ENCODE measurements around the gene NFASC.
A peak's percentile ranks its signal among the peaks of the same experiment; 100 is the strongest.

Gene NFASC

DNA sequence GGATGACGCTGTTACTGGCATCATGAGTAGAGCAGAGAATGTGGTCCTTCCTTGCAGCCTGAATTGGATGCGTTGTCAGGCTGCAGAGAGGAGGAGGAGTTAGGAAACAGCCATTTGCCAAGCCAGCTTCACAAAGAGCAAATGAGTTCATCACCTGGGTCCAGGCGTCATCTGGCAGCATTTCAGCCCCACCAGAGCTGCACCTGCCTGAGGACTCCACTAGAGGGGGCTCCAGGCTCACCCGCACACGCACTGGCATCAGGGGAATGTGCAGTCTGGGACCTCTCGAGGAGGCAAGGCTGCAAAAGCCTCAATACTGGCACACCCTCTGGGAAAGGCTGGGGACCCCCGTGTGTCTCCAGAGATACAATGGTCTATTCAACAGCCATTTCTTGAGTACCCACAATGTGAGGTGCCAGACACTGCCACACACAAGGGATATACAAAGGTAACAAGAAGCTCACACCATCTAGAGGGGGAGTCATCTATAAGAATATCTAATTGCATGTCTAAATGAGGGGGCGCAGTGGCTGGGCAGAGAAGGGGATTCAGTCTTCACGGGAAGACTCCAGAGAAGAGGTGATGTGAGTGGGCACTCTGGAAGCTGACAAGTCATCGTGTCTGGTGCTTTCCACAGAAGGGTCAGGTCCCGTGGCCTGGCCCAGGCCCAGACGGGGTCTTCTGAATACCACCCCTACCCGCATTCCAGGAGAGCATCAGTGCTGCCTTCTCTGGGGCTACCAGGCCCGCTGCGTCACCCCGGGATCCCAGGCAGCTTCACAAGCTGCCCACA is 118.8 kb downstream of the NFASC start:
- Histone ChIP-seq H3K36me3 (ENCODE audit: control insufficient read depth in 4 of 4, insufficient read depth in 4 of 4, low read length in 3 of 4) (no peaks in the 10 kb centered on the region), H3K27ac (ENCODE audit: insufficient read depth in 1 of 2, low read depth in 1 of 2, low read length in 2 of 2, poor library complexity in 1 of 2, severe bottlenecking in 2 of 2) (no peak overlapping the region), H3K4me1 (ENCODE audit: control extremely low read depth in 1 of 4, control insufficient read depth in 4 of 4, insufficient read depth in 4 of 4, low read length in 3 of 4) (peaks cover 11 to 46% (median 35%) of the 10 kb centered on the region in 4 experiments), H3K27me3 (replicated peaks in 2 of 5; ENCODE audit: control insufficient read depth in 4 of 5, insufficient read depth in 5 of 5, low read length in 4 of 5) (no peaks in the 10 kb centered on the region), H3K4me3 (ENCODE audit: control insufficient read depth in 1 of 7, extremely low read depth in 1 of 7, insufficient read depth in 4 of 7, low read depth in 2 of 7, low read length in 6 of 7) (no peak overlapping the region), H3K9me3 (ENCODE audit: control extremely low read depth in 1 of 5, control insufficient read depth in 4 of 5, insufficient read depth in 2 of 5, low read depth in 1 of 5, low read length in 4 of 5) (no peaks in the 10 kb centered on the region)
- peak; percentile 80 to 90 (median 87) for DNase-seq
- ChIA-PET POLR2A (interaction anchor here (2.5 kb wide), 1 partner anchor 73 kb away, joined by 10 read pairs; no protein-coding TSS in a partner anchor), CTCF (interaction anchor here (0.7 to 10.5 kb wide), 24 partner anchors 9 to 267 kb away, joined by 3 to 166 read pairs (median 7); partner anchors contain the start of genes RBBP5 and TMEM81)
- WGBS (ENCODE audit: insufficient coverage): 54% methylated on average over 15 of the region's 16 CpGs

GRCh38 chr1:204990059-204990664 is 119.5 kb downstream of the NFASC start:
- WGBS (ENCODE audit: insufficient coverage): 100% methylated on average over 1 of the region's 3 CpGs
- CTCF ChIA-PET: interaction anchor here (0.7 to 10.5 kb wide), 20 partner anchors 10 to 266 kb away, joined by 3 to 166 read pairs (median 8); partner anchors contain the start of genes RBBP5 and TMEM81
- DNase-seq: no peak
- Histone ChIP-seq H3K27me3 (replicated peaks in 2 of 5; ENCODE audit: control insufficient read depth in 4 of 5, insufficient read depth in 5 of 5, low read length in 4 of 5) (no peaks in the 10 kb centered on the region), H3K36me3 (ENCODE audit: control insufficient read depth in 4 of 4, insufficient read depth in 4 of 4, low read length in 3 of 4) (no peaks in the 10 kb centered on the region), H3K4me1 (ENCODE audit: control extremely low read depth in 1 of 4, control insufficient read depth in 4 of 4, insufficient read depth in 4 of 4, low read length in 3 of 4) (peaks cover 11 to 43% (median 28%) of the 10 kb centered on the region in 4 experiments), H3K9me3 (ENCODE audit: control extremely low read depth in 1 of 5, control insufficient read depth in 4 of 5, insufficient read depth in 2 of 5, low read depth in 1 of 5, low read length in 4 of 5) (no peaks in the 10 kb centered on the region), H3K27ac (ENCODE audit: insufficient read depth in 1 of 2, low read depth in 1 of 2, low read length in 2 of 2, poor library complexity in 1 of 2, severe bottlenecking in 2 of 2) (no peak overlapping the region), H3K4me3 (ENCODE audit: control insufficient read depth in 1 of 7, extremely low read depth in 1 of 7, insufficient read depth in 4 of 7, low read depth in 2 of 7, low read length in 6 of 7) (no peak overlapping the region)
- POLR2A ChIA-PET: interaction anchor here (2.5 kb wide), 1 partner anchor 72 kb away, joined by 10 read pairs; no protein-coding TSS in a partner anchor

GRCh38 chr1:204990721-204991341 is 120.2 kb downstream of the NFASC start:
- no peaks in the 10 kb centered on the region for H3K36me3 ChIP-seq (ENCODE audit: control insufficient read depth in 4 of 4, insufficient read depth in 4 of 4, low read length in 3 of 4)
- H3K27ac ChIP-seq (ENCODE audit: insufficient read depth in 1 of 2, low read depth in 1 of 2, low read length in 2 of 2, poor library complexity in 1 of 2, severe bottlenecking in 2 of 2): no peak overlapping the region
- peaks cover 11 to 38% (median 26%) of the 10 kb centered on the region in 4 experiments for H3K4me1 ChIP-seq (ENCODE audit: control extremely low read depth in 1 of 4, control insufficient read depth in 4 of 4, insufficient read depth in 4 of 4, low read length in 3 of 4)
- DNase-seq: no peak
- H3K27me3 ChIP-seq (replicated peaks in 2 of 5; ENCODE audit: control insufficient read depth in 4 of 5, insufficient read depth in 5 of 5, low read length in 4 of 5): no peaks in the 10 kb centered on the region
- ChIA-PET CTCF (interaction anchor here (1.1 to 10.5 kb wide), 12 partner anchors 13 to 266 kb away, joined by 3 to 166 read pairs (median 8); no protein-coding TSS in a partner anchor), POLR2A (no interaction called here)
- WGBS (ENCODE audit: insufficient coverage): 96% methylated on average over 10 of the region's 11 CpGs
- no peaks in the 10 kb centered on the region for H3K9me3 ChIP-seq (ENCODE audit: control extremely low read depth in 1 of 5, control insufficient read depth in 4 of 5, insufficient read depth in 2 of 5, low read depth in 1 of 5, low read length in 4 of 5)
- no peak overlapping the region for H3K4me3 ChIP-seq (ENCODE audit: control insufficient read depth in 1 of 7, extremely low read depth in 1 of 7, insufficient read depth in 4 of 7, low read depth in 2 of 7, low read length in 6 of 7)

- peak in 1 of 3 donors; percentile 17 for DNase-seq
- POLR2A ChIA-PET: no interaction called here
- Histone ChIP-seq H3K27me3 (replicated peaks in 2 of 5; ENCODE audit: control insufficient read depth in 4 of 5, insufficient read depth in 5 of 5, low read length in 4 of 5) (no peaks in the 10 kb centered on the region), H3K4me3 (ENCODE audit: control insufficient read depth in 1 of 7, extremely low read depth in 1 of 7, insufficient read depth in 4 of 7, low read depth in 2 of 7, low read length in 6 of 7) (no peak overlapping the region), H3K9me3 (ENCODE audit: control extremely low read depth in 1 of 5, control insufficient read depth in 4 of 5, insufficient read depth in 2 of 5, low read depth in 1 of 5, low read length in 4 of 5) (no peaks in the 10 kb centered on the region), H3K36me3 (ENCODE audit: control insufficient read depth in 4 of 4, insufficient read depth in 4 of 4, low read length in 3 of 4) (no peaks in the 10 kb centered on the region), H3K4me1 (ENCODE audit: control extremely low read depth in 1 of 4, control insufficient read depth in 4 of 4, insufficient read depth in 4 of 4, low read length in 3 of 4) (peaks cover 11 to 34% (median 26%) of the 10 kb centered on the region in 4 experiments), H3K27ac (ENCODE audit: insufficient read depth in 1 of 2, low read depth in 1 of 2, low read length in 2 of 2, poor library complexity in 1 of 2, severe bottlenecking in 2 of 2) (no peak overlapping the region)
- CTCF ChIA-PET: interaction anchor here (1.1 to 10.5 kb wide), 8 partner anchors 12 to 265 kb away, joined by 3 to 166 read pairs (median 7); no protein-coding TSS in a partner anchor
- WGBS (ENCODE audit: insufficient coverage): 93% methylated on average over 10 of the region's 11 CpGs
These were observed 120.7 kb downstream of the NFASC start for GRCh38 chr1:204991342-204991844.

DNA sequence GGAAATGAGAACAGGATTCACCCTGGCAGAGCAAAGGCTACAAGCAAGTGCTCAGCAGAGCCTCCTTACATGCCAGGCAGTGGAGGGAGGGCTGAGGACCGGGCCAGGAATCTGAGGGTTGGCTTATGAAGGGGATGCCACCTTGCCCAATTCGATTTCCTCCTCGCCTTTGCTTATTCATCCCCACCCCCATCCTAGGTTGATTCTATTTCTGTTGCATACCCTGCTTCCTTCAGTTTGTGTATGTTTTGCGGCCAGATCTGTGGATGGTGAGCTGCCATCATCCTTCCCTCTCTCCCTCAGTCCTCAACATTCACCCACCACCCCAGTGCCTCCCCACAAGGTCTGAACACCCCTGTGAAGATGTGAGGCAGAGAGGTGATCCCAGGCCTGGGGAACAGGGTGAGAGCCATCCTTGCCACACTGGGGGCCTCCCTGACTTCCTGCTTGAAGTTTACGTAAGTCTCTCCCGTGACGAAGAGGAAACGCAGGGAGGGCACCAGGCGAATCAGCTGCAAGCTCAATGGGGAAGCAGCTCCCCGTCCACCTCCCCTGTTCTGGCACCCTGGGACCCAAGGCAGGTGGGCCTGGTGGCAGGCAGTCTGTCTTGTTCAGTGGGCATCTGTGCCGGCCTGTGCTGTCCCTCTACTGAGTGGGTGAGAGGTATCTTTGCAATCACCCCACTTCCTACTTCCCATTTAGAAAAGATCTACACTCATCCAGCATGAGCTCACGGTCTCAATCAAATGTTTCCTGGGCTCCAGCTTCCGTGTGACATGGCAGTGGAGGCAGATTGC is 121.7 kb downstream of the NFASC start:
- Histone ChIP-seq H3K9me3 (ENCODE audit: control extremely low read depth in 1 of 5, control insufficient read depth in 4 of 5, insufficient read depth in 2 of 5, low read depth in 1 of 5, low read length in 4 of 5) (no peaks in the 10 kb centered on the region), H3K27ac (ENCODE audit: insufficient read depth in 1 of 2, low read depth in 1 of 2, low read length in 2 of 2, poor library complexity in 1 of 2, severe bottlenecking in 2 of 2) (peak overlapping the region in 1 of 2 experiments; percentile 65), H3K36me3 (ENCODE audit: control insufficient read depth in 4 of 4, insufficient read depth in 4 of 4, low read length in 3 of 4) (no peaks in the 10 kb centered on the region), H3K4me1 (ENCODE audit: control extremely low read depth in 1 of 4, control insufficient read depth in 4 of 4, insufficient read depth in 4 of 4, low read length in 3 of 4) (peaks cover 11 to 34% (median 26%) of the 10 kb centered on the region in 4 experiments), H3K4me3 (ENCODE audit: control insufficient read depth in 1 of 7, extremely low read depth in 1 of 7, insufficient read depth in 4 of 7, low read depth in 2 of 7, low read length in 6 of 7) (peak overlapping the region in 3 of 7 experiments; percentile 16 to 43 (median 19)), H3K27me3 (replicated peaks in 2 of 5; ENCODE audit: control insufficient read depth in 4 of 5, insufficient read depth in 5 of 5, low read length in 4 of 5) (no peaks in the 10 kb centered on the region)
- CTCF ChIA-PET: interaction anchor here (0.6 to 10.5 kb wide), 11 partner anchors 11 to 1075 kb away, joined by 3 to 166 read pairs (median 4); no protein-coding TSS in a partner anchor
- peak; percentile 78 to 86 (median 82) for DNase-seq
- 7% methylated on average over 8 of the region's 13 CpGs for WGBS (ENCODE audit: insufficient coverage)
- POLR2A ChIA-PET: interaction anchor here (1.1 kb wide), 1 partner anchor 69 kb away, joined by 3 read pairs; no protein-coding TSS in a partner anchor

- POLR2A ChIA-PET: interaction anchor here (1.1 kb wide), 1 partner anchor 69 kb away, joined by 3 read pairs; no protein-coding TSS in a partner anchor
- H3K4me3 ChIP-seq (ENCODE audit: control insufficient read depth in 1 of 7, extremely low read depth in 1 of 7, insufficient read depth in 4 of 7, low read depth in 2 of 7, low read length in 6 of 7): peak overlapping the region in 1 of 7 experiments; percentile 19
- CTCF ChIA-PET: interaction anchor here (0.7 to 10.5 kb wide), 6 partner anchors 10 to 262 kb away, joined by 3 to 166 read pairs (median 6); no protein-coding TSS in a partner anchor
- WGBS (ENCODE audit: insufficient coverage): 90% methylated on average over 10 of the region's 10 CpGs
- no peaks in the 10 kb centered on the region for H3K9me3 ChIP-seq (ENCODE audit: control extremely low read depth in 1 of 5, control insufficient read depth in 4 of 5, insufficient read depth in 2 of 5, low read depth in 1 of 5, low read length in 4 of 5)
- DNase-seq: no peak
- H3K27me3 ChIP-seq (replicated peaks in 2 of 5; ENCODE audit: control insufficient read depth in 4 of 5, insufficient read depth in 5 of 5, low read length in 4 of 5): no peaks in the 10 kb centered on the region
- H3K4me1 ChIP-seq (ENCODE audit: control extremely low read depth in 1 of 4, control insufficient read depth in 4 of 4, insufficient read depth in 4 of 4, low read length in 3 of 4): peaks cover 11 to 38% (median 26%) of the 10 kb centered on the region in 4 experiments
- H3K27ac ChIP-seq (ENCODE audit: insufficient read depth in 1 of 2, low read depth in 1 of 2, low read length in 2 of 2, poor library complexity in 1 of 2, severe bottlenecking in 2 of 2): no peak overlapping the region
- H3K36me3 ChIP-seq (ENCODE audit: control insufficient read depth in 4 of 4, insufficient read depth in 4 of 4, low read length in 3 of 4): no peaks in the 10 kb centered on the region
These were observed 122.3 kb downstream of the NFASC start for GRCh38 chr1:204992998-204993314.
